ENCODE data around the gene CASKIN1. TPM values are rescaled to one million over a fixed set of nuclear protein-coding genes. Genes with fewer than 3 reads are reported as not detected.
A peak's percentile ranks its signal among the peaks of the same experiment; 100 is the strongest.

Gene CASKIN1
- total RNA-seq, 1 donor from 2014 or later: 1.6 TPM

DNA sequence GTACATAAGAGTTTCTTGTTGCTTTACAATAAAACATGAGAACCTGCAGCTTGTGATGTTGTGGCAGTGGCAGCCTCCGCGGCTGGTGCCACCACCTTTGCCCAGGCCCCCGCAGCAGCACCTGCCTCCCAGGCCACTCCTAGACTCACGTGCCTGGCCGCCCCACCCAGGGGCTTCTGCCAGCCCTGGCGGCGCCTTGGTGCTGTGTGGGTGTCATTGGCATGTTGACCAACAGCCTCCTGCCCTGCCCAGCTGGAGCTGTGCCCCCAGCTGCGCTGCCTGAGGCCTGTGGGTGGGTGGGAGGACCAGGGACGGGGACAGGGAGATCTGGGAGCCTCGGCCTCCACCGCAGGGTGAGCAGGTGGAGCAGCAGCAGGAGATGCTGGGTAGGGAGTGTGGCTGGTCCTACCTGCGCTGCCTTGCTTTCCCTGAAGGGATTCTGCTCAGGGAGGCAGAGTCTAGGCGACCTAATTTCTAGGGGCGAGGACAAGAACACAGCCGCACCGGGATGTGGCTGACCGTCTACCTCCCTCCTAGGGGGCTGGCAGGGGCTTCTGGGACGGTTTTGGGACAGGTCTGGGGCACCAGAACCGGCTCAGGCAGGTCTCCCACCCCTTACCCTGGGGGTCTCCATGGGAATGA is 39.4 kb upstream of the CASKIN1 start:
- H3K4me1 Mint-ChIP-seq: no peaks in the 10 kb centered on the region
- H3K27ac Mint-ChIP-seq: no peak overlapping the region
- H3K27me3 Mint-ChIP-seq (ENCODE audit: insufficient read depth, low read depth): peaks cover 7% of the 10 kb centered on the region
- H3K27me3 ChIP-seq: peaks cover 31% of the 10 kb centered on the region
- H3K9me3 ChIP-seq (ENCODE audit: low read depth): no peaks in the 10 kb centered on the region
- DNase-seq (ENCODE audit: low spot score): no peak
- H2AFZ ChIP-seq (replicated peaks): no peak overlapping the region
- H3K4me1 ChIP-seq: peaks cover 26% of the 10 kb centered on the region
- no peaks in the 10 kb centered on the region for H3K79me2 ChIP-seq (ENCODE audit: low read depth)
- no peak overlapping the region for H3K9ac ChIP-seq
- H4K20me1 ChIP-seq (ENCODE audit: low read depth): peaks cover 49% of the 10 kb centered on the region
- H3K36me3 Mint-ChIP-seq: peaks cover 4% of the 10 kb centered on the region
- no peaks in the 10 kb centered on the region for H3K9me3 Mint-ChIP-seq
- H3K4me3 ChIP-seq: no peak overlapping the region
- TF ChIP-seq, protein P1, sequence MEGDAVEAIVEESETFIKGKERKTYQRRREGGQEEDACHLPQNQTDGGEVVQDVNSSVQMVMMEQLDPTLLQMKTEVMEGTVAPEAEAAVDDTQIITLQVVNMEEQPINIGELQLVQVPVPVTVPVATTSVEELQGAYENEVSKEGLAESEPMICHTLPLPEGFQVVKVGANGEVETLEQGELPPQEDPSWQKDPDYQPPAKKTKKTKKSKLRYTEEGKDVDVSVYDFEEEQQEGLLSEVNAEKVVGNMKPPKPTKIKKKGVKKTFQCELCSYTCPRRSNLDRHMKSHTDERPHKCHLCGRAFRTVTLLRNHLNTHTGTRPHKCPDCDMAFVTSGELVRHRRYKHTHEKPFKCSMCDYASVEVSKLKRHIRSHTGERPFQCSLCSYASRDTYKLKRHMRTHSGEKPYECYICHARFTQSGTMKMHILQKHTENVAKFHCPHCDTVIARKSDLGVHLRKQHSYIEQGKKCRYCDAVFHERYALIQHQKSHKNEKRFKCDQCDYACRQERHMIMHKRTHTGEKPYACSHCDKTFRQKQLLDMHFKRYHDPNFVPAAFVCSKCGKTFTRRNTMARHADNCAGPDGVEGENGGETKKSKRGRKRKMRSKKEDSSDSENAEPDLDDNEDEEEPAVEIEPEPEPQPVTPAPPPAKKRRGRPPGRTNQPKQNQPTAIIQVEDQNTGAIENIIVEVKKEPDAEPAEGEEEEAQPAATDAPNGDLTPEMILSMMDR (IDR thresholded peaks at IDR 0.05): no peak
- peak overlapping the region; percentile 55 for H3K4me3 Mint-ChIP-seq
- H3K36me3 ChIP-seq: no peaks in the 10 kb centered on the region
- H3K4me2 ChIP-seq: peak overlapping the region; percentile 82
- H3K27ac ChIP-seq: no peak overlapping the region
- peaks cover 41% of the 10 kb centered on the region for H3F3A ChIP-seq (ENCODE audit: low read depth)

DNA sequence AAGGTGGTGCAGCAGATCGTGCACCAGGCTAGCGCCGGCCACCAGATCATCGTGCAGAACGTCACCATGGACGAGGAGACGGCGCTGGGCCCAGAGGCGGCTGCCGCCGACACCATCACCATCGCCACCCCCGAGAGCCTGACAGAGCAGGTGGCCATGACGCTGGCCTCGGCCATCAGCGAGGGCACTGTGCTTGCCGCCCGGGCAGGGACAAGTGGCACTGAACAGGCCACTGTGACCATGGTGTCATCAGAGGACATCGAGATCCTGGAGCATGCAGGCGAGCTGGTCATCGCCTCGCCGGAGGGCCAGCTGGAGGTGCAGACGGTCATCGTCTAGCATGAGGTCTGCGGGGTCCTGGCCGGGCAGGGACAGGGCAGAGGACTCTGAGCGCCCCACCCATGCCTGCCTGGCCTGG is 38.8 kb upstream of the CASKIN1 start:
- H2AFZ ChIP-seq (replicated peaks): no peak overlapping the region
- H3K27ac ChIP-seq: no peak overlapping the region
- Mint-ChIP-seq H3K4me1 (no peaks in the 10 kb centered on the region), H3K36me3 (peaks cover 4% of the 10 kb centered on the region), H3K9me3 (no peaks in the 10 kb centered on the region), H3K27me3 (ENCODE audit: insufficient read depth, low read depth) (peaks cover 7% of the 10 kb centered on the region), H3K4me3 (peak overlapping the region; percentile 55), H3K27ac (no peak overlapping the region)
- H3K9me3 ChIP-seq (ENCODE audit: low read depth): no peaks in the 10 kb centered on the region
- no peaks in the 10 kb centered on the region for H3K36me3 ChIP-seq
- H3F3A ChIP-seq (ENCODE audit: low read depth): peaks cover 41% of the 10 kb centered on the region
- peaks cover 26% of the 10 kb centered on the region for H3K4me1 ChIP-seq
- no peak overlapping the region for H3K4me3 ChIP-seq
- H4K20me1 ChIP-seq (ENCODE audit: low read depth): peaks cover 49% of the 10 kb centered on the region
- no peak overlapping the region for H3K9ac ChIP-seq
- H3K79me2 ChIP-seq (ENCODE audit: low read depth): no peaks in the 10 kb centered on the region
- H3K27me3 ChIP-seq: peaks cover 31% of the 10 kb centered on the region
- no peak for DNase-seq (ENCODE audit: low spot score)
- TF ChIP-seq, protein P1 (IDR thresholded peaks at IDR 0.05): no peak
- TF ChIP-seq EZH2 (IDR thresholded peaks at IDR 0.05) (no peak), EZH2phosphoT487 (IDR thresholded peaks at IDR 0.05) (no peak)
- H3K4me2 ChIP-seq: no peak overlapping the region

DNA sequence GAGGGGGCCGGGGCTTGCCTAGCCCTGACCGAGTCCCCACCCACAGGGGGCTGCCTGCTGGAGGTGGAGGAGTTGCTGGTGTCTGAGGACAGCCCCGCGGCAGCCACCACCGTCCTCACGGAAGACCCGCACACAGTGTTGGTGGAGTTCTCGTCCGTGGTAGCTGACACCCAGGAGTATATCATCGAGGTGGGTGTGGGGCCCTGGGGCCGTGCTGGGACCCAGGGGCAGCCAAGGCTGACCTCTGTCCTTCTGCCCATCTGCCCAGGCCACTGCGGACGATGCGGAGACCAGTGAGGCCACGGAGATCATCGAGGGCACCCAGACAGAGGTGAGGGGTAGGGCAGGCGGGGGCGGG is 38.4 kb upstream of the CASKIN1 start:
- Histone ChIP-seq H3K4me1 (peaks cover 26% of the 10 kb centered on the region), H3K27me3 (peaks cover 31% of the 10 kb centered on the region), H3K9ac (no peak overlapping the region), H3K36me3 (no peaks in the 10 kb centered on the region), H2AFZ (replicated peaks) (no peak overlapping the region), H3F3A (ENCODE audit: low read depth) (peaks cover 39% of the 10 kb centered on the region), H3K4me2 (no peak overlapping the region), H3K9me3 (ENCODE audit: low read depth) (no peaks in the 10 kb centered on the region), H3K4me3 (no peak overlapping the region), H3K27ac (no peak overlapping the region), H3K79me2 (ENCODE audit: low read depth) (no peaks in the 10 kb centered on the region), H4K20me1 (ENCODE audit: low read depth) (peaks cover 47% of the 10 kb centered on the region)
- peaks cover 5% of the 10 kb centered on the region for H3K36me3 Mint-ChIP-seq
- no peak overlapping the region for H3K4me3 Mint-ChIP-seq
- H3K4me1 Mint-ChIP-seq: no peaks in the 10 kb centered on the region
- no peak overlapping the region for H3K27ac Mint-ChIP-seq
- no peak for DNase-seq (ENCODE audit: low spot score)
- peaks cover 7% of the 10 kb centered on the region for H3K27me3 Mint-ChIP-seq (ENCODE audit: insufficient read depth, low read depth)
- TF ChIP-seq EZH2 (IDR thresholded peaks at IDR 0.05) (no peak), EZH2phosphoT487 (IDR thresholded peaks at IDR 0.05) (no peak)
- TF ChIP-seq, protein P1 (IDR thresholded peaks at IDR 0.05): no peak
- no peaks in the 10 kb centered on the region for H3K9me3 Mint-ChIP-seq

All from neural progenitor cell (in vitro differentiated cells).